Choroid plexus epithelial cell (primary cell): ENCODE results near the gene TMEM131.
A peak's percentile ranks its signal among the peaks of the same experiment; 100 is the strongest.

Source experiments
- DNase-seq: peaks from one replicate; pipeline ENCODE4 v3.0.0-alpha.2; 2010; ENCODE audit warnings: low read depth
- H3K4me3 ChIP-seq: 2 replicates; pipeline ENCODE4 v1.5.1; 2011; ENCODE audit warnings: low read depth, mild to moderate bottlenecking, control low read depth, low read length, moderate library complexity
- CTCF ChIP-seq: conservative IDR thresholded peaks from 2 replicates; pipeline ENCODE4 v1.5.1; 2011; ENCODE audit warnings: low read depth, mild to moderate bottlenecking, control low read depth, inconsistent platforms, low read length, moderate library complexity

Gene TMEM131

GRCh38 chr2:97996679-97997078 lies 931 bp upstream of the TMEM131 start:
- peak overlapping the region; percentile 88 for H3K4me3 ChIP-seq
- TF ChIP-seq CTCF = no peak
- no peak for DNase-seq

GRCh38 chr2:97995026-97995733 lies 568 bp downstream of the TMEM131 start:
- TF ChIP-seq CTCF = no peak
- DNase-seq = peak; percentile 39
- peak overlapping the region; percentile 88 for H3K4me3 ChIP-seq

GRCh38 chr2:97994476-97994875 lies 1.3 kb downstream of the TMEM131 start:
- TF ChIP-seq CTCF = no peak
- peak overlapping the region; percentile 88 for H3K4me3 ChIP-seq
- DNase-seq = no peak

- DNase-seq = no peak
- no peak for TF ChIP-seq CTCF
- peak overlapping the region; percentile 88 for H3K4me3 ChIP-seq
Observed at GRCh38 chr2:97993926-97994325, 1.8 kb downstream of the TMEM131 start.

GRCh38 chr2:97992836-97993825 lies 2.6 kb downstream of the TMEM131 start:
- DNase-seq = no peak
- TF ChIP-seq CTCF = no peak
- no peak overlapping the region for H3K4me3 ChIP-seq

- H3K4me3 ChIP-seq = no peak overlapping the region
- no peak for DNase-seq
- TF ChIP-seq CTCF = no peak
Observed at GRCh38 chr2:97991081-97991856, 4.5 kb downstream of the TMEM131 start.
